CD4-positive, alpha-beta T cell treated with Interleukin-1 beta for 1 hour (primary cell): ENCODE measurements around the gene KIF5C.
A peak's percentile ranks its signal among the peaks of the same experiment; 100 is the strongest.
"Not testable (repeated sequence)": the region's sequence is repeated elsewhere in the genome, so short reads cannot be mapped to it uniquely, and the experiment has no call there.

Experiments
- DNase-seq, 2 donors: peaks; one replicate each; pipeline ENCODE4 v3.0.0-alpha.2; 2020 to 2022

The KIF5C gene

DNA sequence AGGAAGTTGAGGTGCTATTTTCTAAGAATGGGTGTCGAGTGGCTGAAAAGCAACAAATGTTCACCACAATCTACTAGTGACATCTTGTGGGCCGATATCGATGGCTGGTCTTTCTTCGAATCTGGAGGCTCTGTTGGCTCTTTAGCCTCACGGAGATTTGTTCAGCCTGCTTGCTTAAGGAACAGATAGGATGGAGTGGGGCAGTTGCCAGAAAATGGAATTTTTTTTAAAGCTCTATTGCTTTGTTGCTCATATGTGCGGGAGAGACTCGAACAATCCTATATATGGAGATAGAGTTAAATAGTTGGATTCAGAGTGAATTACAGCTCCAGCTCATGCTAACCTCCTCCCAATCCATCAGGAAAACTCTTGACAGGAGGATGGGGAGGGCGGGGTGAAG lies 92.6 kb downstream of the KIF5C start:
- DNase-seq: no peak

DNA sequence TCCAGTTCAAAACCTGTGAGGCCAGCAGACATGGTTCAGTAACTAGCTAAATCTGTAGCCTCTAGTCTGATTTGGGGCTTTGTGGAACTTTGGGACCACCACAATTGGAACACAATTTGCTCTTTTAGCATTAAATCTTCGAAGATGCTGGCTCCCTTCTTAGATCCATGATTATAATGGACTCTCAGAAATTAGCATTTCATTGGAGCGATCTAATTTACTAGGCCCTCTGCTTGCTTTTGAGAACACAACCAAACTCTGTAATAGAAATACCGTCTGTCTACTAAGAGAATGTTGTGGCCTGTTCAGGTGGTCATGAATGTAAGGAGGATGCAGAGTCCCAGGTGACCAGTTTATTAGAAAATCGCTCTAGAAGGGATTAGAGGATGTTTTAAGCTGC lies 93.3 kb downstream of the KIF5C start:
- no peak for DNase-seq

DNA sequence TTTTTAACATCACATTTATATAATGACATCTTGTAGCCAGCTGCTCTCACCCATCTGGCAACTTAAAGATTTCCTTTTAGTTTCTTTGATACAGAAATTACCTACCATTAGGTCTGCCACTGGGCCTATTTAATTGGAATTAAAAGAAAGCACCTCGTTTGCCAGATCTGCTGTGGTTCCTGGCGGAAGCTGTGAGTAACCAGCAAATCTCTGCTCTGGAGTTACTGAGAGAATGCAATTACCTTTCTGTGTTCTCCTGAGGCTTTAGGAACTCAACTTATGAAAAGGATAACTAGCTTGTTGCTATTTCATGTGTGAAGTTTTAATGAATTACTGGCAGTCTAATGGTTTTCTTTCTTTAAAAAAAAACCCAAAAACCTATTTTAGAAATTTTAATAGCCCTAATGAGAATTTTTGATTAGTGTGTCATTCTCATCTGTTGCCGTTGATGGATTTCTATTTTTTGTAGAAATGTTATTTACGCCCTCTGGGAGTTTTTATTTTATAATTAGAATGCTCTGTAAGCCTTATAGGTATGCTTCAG lies 93.8 kb downstream of the KIF5C start:
- no peak for DNase-seq

DNA sequence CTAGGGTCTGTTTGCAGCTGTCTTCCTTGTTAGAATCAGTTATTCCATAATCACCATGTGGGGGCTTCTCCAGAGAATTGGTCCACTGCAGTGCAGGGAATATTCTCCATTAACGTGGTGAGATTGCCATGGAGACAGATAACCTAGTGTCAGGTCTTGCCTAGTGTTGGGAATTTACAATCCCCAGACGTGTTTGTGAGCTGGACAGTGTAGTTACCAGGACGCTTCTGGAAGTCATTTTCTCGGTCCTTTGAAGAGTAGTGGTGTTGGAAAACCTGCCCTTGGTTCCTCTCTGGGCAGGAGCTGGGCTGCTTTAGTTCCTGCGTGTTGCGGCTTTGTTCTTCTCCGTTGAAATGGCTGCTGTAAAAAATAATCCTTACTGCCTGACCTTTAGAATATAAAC lies 94.6 kb downstream of the KIF5C start:
- DNase-seq: no peak

DNA sequence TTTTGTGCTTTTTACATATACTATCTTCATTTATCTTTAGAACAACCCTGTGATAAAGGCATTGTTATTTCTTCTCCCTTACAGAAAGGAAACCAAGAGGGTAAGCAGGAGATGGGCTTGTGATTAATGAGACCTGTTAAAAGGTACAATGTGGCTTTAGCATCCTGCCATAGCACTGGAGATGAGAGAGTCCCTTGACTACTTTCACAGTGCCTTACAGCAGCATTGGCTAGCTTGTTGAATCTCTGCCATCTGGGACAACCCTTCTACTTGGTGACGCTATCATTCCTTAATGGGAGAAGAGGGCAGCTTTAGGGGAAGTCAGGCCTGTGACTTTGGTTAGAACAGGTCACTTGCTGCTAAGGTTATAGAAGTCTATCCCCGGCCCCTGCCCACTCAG lies 95.4 kb downstream of the KIF5C start:
- DNase-seq: no peak

DNA sequence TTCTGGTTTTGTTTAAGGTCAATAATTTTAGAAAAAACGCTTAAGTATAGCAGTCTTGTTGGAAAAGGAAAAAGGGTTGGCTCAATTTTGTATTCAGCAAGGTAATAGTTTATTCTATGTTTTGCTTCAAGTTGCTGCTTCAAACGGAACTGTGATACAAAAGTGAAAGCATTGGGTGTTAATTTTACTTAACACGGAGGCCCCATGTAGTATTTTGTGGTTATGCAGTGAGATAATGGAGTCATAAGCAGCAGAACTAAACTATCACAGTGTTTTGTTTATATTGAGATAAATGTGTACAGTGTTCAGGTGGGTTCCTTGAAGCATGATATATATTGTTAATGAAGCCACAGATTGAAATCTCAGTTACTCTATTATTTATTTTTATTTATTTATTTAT lies 96.5 kb downstream of the KIF5C start:
- DNase-seq: no peak

DNA sequence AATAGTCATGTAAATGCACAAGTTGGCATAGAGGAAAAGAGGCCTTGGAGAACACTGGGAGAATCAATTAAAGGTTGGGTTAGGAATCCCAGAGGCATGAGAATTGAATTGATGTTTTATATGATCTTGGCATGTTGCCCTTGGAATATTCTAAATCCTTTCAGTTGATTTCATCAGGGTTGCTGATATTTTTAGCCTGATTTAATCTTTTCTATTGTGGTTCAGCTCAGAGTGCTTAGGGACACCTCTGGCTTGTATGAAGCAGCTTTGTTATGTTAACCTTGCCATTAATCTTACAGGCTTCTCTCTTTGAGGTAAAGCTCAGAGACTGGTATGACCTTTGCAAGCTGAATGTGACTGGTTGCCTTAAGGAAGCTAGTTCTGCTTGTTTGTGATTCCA lies 99.1 kb downstream of the KIF5C start:
- no peak for DNase-seq

DNA sequence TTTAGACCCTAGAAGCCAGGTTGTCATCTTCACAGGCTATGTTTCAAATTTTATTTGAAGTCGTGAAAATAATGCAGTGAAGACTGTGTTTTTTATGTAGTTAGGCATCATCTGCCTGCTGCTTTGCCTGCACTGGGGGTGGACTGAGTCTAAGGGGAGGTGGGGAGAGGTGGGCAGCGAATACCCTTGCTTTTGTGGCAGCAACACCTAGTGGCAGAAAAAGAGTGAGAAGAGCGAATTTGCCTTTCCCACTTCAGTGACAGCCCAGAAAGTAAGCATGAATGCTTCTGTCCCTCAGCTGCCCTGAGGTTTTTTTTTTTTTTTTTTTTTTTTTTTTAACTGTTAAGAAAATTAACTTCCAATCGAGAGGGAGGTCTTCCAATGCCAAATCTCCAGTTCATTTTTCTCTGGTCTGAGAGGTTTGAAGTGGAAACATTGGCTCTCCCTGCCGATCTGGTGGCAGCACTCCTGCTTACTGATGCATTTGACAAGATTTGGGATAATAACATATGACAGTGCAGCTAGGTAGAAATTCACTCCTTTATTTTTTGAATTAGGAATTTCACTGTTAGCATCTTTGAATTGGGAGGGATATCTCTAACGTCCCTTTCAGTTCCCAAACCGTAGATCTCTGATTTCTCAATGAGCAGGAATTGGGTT lies 103.1 kb downstream of the KIF5C start:
- no peak for DNase-seq

DNA sequence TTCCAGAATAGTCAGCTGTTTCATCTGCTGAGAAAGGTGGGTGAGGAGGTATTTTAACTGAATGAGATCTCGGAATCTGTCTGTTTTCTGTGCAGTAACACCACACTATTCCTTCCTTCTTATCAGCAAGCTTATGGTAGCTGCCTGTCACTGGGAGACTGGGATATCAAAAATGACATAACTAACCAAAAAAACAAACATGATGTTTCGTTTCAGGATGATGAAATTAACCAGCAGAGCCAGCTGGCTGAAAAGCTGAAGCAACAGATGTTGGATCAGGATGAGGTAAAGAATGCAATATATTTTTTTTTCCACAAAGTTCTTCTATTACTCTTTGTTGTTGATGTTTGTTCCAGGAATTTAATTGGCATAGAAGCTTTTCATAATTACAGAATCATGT lies 103.7 kb downstream of the KIF5C start:
- no peak for DNase-seq

DNA sequence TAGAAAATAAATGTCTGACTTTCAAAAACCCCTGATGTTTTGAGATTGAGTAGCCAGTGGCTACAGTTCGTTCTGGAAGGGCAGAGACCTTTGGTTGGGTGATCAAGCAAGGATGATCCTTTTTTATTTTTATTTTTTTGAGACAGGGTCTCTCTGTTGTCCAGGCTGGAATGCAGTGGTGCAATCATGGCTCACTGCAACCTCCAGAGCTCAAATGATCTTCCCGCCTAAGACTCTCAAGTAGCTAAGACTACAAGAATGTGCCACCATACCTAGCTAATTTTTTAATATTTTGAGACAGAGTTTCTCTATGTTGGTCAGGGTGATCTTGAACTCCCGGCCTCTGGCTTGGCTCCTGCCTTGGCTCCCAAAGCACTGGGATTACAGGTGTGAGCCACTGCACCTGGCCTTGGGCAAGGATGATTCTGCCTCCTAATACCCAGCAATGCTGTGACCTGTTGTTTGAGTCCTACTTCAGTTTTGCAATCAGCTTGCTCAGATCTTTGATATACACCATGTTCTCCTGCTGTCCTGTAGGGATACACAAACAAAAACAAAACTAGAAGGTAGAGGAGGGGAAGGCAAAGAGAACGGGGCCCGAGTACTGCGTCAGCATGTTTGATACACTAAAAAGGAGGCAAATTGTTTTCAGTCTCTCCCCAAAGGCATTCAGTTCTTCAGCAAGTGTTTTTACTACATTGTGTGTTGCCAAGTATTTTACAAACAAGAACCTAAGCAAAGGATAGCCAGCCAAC lies 104.3 kb downstream of the KIF5C start:
- DNase-seq: no peak

DNA sequence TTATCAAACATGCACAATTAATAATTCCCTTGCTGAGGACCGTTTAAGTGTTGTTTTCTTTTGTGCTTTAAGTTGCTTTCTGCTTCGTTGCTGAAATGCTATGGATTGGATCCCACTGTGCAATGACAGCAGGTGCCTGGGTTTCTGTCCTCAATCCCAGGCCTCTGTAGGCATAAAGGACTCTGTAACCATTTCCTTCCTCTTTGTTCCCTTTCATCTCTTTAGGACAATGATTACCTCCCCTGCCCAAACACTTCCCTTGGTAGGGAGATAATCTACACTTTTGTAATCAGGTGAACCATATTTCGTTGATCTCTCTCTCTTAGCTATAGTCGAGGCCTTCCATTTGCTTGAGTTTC lies 104.9 kb downstream of the KIF5C start:
- DNase-seq: no peak

DNA sequence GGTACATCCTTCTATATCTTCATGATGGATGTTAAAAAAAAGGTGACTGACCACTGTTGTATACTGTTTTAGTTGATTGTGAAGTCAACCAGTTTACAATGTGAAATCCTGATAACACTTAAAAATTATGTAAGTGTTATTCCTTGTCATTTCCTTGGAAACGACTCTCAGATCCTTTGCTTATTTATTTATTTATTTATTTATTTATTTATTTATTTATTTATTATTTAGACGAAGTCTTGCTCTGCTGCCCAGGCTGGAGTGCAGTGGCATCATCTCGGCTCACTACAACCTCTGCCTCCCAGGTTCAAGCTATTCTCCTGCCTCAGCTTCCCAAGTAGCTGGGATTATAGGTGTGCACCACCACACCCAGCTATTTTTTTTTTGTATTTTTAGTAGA lies 105.5 kb downstream of the KIF5C start:
- not testable (repeated sequence) for DNase-seq

DNA sequence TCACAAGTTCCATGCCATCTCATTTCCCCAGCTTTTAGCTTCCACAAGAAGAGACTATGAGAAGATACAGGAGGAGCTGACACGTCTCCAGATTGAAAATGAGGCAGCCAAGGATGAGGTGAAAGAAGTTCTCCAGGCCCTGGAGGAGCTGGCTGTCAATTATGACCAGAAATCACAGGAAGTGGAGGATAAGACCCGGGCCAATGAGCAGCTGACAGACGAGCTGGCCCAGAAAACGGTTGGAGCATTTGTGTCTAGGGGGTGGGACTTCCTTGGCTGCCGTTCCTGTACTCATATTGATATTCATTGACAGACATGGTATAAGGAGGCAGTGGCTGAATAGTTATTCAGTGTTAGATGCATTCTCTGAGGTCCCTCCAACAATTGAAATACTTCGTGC lies 106.3 kb downstream of the KIF5C start:
- no peak for DNase-seq

DNA sequence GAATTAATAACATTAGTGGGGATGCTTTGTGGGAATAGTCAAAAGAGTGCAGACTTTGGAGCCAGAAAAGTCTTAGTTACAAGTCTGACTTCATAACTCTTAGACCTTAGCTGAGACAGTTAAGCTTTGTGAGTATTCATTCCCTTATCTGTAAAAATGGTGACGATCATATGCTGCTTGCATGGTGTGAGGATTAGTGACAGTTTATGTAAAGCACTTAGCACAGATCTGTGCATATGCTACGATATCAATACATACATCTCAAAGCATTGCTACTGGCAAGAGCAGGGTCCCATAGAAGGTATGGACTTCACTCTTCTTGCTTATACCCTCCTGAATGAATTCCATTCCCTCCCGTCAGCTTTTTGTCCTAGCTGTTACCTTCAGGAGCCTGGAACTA lies 106.8 kb downstream of the KIF5C start:
- DNase-seq: no peak

DNA sequence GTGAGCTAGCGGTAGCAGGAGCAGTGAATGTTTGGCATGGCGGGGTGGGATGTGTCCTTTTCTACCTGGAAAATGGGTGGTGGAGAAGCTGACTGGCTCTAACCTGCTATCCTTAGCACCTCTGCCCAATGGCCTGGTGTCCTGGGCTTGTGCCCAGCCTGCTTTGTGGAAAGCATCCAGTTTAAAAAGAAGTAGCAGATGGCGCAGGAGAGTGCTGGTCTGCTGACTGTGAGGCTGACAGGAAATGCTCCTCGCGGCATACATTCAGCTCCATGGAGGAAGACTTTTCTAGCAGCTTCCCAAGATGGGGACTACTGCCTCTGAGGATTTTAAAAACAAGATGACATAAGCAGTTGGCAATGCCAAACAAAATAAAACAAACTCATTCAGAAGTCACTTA lies 107.3 kb downstream of the KIF5C start:
- DNase-seq: no peak

DNA sequence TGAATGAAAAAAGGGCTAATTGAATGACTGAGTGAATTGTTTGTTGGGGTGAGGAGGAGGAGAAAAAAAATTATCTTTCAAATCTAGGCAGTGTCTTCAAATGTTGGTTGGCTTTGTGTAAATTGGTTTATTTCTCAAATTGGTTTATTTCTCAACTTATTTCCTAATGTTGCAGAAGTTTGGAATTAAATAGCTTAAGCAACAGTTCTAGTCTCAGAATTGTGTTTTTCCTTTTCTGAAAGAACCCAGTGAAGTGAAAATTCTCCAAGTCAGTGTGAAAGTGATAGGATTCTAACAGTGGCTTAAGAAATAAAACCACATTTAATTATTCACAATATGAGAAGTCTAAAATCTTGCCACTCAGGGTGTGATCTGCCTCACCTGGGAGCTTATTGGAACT lies 108.9 kb downstream of the KIF5C start:
- DNase-seq: no peak

DNA sequence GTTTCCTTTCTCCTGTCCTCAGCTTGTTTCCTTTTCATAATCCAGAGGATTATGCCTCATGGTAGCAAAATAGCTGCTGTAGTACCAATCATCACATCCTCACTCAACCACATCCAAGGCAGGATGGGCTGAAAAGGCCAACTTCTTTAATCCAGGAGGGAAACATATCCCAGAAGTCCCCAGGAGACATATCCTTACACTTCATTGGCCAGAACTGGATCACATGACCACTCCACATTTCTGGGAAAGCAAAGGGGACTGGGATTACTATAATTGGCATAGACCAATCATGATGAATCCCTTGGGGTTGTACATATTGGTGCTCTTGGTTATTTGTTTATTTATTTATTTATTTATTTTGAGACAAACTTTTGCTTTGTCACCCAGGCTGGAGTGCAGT lies 109.4 kb downstream of the KIF5C start:
- DNase-seq: no peak

DNA sequence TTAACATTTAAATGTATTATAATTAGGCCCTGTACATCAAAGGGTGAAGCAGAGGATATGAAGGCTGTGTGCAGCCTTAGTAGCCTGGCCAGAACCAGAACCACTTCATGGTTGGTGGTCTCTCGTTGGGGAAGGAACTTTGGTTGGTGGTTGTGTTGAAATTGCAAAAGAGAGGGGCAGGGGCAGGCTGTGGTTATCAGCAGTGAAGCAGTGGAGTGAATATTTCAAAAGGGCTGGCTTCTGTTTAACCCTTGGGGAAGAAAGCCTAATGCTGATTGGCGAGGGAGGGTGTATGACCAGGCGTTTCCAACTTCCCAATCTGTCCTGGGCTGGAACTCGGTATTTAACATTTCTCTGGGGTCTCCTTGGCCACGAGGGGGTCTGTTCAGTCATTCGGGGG lies 112.3 kb downstream of the KIF5C start:
- DNase-seq: no peak

DNA sequence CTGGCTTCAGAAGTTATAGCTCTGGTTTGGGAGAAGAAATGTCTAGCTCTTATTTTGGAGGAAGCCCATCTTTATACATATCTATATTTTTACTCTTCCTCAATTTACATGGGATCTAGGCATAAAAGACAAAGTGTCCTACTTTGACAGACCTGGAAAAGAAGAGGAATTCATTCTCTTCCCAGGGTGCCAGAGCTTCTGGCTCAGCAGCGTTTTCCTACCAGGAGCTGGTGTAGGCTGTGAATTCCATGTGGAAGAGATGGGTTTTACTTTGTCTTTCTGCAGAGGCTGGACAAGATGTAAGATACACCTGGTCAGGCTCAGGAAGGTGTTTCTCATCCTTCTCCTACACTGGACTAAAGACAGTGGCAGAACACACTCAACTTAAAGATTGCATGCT lies 113.3 kb downstream of the KIF5C start:
- no peak for DNase-seq

DNA sequence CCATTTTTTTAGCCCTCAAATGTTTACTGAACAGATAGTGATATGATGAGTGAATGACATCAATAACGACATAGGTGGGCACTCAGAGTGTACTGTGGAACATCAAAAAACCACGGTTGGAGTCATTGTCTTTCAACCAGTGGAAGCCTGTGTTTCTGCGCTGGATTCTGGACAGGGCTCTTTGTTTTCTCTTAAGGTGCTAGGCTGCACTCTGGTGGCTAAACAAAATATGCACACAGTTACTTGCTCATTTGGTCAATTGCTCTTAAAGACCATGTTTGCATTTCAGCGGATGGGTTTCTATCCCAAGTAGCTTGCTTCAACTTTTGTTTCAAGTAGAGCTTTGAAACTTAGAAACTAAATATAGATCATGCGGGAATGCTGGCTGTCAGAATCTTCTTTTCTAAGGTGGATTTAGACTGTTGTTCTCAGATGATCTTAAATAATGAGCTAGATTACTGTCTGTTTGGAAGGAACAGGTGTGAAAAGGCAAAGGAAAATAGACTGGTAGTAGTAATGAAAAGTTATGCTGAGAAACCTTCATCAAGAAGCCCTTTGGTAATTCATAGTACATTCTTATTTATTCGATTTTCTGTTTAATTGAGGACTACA lies 115.0 kb downstream of the KIF5C start:
- DNase-seq: peak; percentile 52 to 63

DNA sequence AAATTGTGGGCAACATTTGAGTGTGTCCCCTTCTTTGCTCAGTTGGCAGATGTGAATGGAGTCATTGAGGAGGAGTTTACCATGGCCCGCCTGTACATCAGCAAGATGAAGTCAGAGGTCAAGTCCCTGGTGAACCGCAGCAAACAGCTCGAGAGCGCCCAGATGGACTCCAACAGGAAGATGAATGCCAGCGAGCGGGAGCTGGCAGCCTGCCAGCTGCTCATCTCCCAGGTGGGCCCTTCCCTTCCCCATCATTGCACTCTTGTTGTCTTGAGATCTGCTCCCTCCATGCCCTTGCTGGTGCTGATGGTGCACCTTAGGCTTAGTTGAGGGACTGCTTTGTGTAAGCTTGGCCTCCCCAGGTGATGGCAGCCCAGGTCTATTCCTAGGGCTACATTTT lies 115.9 kb downstream of the KIF5C start:
- DNase-seq: no peak

DNA sequence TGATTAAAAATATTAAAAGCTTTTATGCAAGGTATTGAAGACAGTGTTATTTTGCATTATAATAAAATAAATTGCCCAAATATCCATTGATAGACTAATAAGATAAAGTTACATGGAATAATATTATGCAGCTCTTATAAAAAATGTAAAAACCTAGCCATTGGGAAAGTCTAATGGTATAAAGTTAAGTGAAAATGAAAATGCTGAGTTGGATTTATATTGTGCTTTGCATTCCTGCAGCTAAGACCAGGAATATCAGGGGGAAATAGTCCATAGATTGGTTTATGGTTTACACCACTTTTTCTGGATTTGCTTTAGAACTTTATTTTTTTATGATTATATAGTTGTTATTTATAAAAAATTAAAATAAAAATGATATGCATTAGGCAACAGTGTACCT lies 117.4 kb downstream of the KIF5C start:
- DNase-seq: no peak

DNA sequence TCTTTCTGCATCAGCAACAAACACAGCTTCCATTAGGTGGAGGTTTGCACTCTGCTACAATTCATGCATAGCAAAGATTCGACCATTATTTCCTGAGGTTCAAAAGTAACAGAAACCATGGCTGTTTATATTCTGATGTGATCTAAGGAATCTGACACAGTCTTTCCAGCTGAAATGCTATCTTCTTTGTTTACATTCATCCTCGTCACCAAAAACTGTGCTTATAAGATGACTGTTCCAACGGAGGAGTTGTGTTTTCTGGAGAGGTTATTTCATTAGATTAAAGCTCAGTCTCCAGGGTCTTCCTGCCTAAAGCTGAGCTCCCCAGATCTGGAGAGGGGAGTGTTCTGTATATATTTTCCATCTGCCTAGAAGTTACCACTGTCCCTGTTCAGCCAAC lies 118.3 kb downstream of the KIF5C start:
- no peak for DNase-seq

DNA sequence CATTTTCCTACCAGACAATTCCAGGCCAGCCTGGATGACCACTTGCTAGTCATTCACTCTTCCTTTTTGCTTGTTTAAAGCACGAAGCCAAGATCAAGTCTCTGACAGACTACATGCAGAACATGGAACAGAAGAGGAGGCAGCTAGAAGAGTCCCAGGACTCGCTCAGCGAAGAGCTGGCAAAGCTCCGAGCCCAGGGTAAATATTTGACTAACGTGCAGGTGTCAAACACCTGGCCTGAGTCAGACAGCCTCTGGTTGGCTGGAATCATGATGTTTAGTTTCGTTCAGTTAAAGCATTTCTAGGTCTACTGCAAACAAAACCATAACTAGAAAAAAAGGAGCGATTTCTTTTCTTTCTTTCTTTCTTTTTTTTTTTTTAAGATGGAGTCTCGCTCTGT lies 119.3 kb downstream of the KIF5C start:
- DNase-seq: no peak
